ENCODE results near the gene SALL3.

- TF ChIP-seq POLR2A (IDR thresholded peaks at IDR 0.05) (no peak), CTCF (IDR thresholded peaks at IDR 0.05) (no peak), POLR2AphosphoS5 (IDR thresholded peaks at IDR 0.05) (no peak), EP300 (IDR thresholded peaks at IDR 0.05) (no peak)
Observed at GRCh38 chr18:78962098-78962497, 17.5 kb upstream of the SALL3 start.
